ENCODE measurements around the gene UBAP2L.
"Not testable (repeated sequence)": the region's sequence is repeated elsewhere in the genome, so short reads cannot be mapped to it uniquely, and the experiment has no call there.

Gene UBAP2L

GRCh38 chr1:154241703-154242351, 21.1 kb downstream of the UBAP2L start:
- DNase-seq, result no peak

- no peak for DNase-seq
Observed at GRCh38 chr1:154253671-154254070, 32.9 kb downstream of the UBAP2L start.

DNA sequence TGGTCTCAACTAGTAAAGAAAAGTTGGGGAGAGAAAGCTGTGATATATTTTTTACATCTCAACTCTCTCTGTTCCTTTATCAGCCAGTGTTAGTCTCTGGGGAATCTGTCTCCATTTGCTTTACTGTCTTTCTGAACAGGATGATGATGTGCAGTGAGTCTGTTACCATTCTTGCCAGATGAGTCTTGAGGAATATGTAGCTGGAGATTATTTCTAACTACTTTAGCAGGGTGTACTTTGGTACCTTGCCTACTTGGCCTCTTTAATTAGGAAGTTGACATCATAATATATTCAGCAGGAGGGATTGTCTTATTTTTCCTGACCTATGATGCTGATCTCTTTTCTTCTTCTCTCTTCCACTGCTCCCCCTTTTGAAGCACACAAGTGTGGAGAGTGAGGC, 35.9 kb downstream of the UBAP2L start:
- no peak for DNase-seq

- DNase-seq, result no peak
Observed at GRCh38 chr1:154258784-154259183, 38.0 kb downstream of the UBAP2L start.

GRCh38 chr1:154260127-154260526, 39.4 kb downstream of the UBAP2L start:
- DNase-seq, result no peak

DNA sequence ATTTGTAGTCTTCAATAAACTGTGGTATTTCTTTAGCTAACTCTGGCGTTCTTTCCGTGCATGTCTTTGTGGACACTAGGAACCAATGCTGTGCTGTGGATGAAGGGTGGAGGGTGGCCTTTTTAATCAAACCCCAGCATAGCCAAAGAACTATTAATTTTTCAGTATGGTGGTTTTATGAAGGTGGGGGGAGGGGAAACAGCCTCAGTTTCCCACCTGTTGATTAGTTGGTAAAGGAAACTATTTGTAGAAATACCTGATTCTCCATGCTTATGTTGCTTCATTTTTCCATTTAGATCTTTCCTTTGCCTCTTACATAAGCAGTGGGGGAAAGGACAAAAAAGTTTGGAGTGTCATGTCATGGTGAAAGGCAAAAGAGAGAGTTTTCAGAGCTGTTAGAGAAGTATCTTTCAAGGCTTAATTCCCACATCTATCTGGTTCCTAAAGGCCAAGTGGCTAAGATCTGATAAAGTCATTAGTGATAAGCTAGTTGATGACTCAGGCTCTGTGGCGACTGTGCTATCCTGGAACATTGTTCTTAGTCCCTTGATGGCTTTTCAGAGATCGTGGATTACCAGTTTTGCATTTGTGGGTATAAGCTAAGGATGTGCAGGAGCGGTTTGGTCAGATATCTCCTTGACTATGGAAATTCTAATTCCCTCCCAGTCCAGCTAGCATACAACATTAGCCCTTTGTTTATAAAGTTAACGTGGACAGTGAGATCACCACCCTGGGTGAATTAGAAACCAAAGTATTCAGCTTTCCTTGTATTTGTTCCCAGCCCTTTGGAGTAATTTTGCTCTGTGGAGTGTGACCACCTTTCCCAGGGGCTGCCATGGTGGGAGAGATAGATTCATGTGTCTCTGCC, 42.9 kb downstream of the UBAP2L start:
- no peak for DNase-seq

DNA sequence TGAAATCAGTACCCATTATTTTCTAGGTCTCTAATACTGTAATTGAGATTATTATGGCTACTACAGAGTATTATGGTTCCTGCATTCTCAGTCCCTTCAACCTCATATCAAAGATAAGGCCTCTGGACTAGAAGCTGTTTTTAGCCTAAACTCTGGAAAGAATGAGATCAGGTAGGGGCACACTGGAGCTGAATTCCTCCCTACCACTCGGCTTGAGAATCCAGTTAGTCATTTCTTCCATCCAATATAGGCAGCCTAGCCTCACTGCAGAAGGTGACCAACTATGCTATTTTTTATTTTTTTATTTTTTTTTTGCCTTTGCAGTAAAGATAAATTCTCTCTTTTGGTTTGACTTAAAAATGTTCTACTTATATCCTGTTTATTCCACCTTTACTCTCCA, 43.7 kb downstream of the UBAP2L start:
- DNase-seq, result no peak

DNA sequence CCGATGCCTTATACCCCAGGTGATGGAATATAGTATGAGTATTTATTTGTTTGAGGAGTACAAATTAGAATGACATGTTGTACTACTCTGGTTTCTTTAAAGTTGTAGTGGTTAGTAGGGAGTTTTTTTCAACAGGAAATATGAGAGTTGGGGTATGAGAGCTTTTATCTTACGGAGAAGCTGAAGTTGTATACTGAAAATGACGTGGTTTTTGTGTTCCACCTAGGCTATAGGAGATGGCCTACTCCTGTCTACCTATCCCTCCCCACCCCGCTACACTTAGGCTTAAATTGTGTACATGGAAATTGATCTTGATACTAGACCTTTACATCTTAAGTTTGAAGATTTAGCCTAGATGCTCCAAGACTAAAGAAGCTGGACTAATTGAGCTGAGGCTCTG, 44.8 kb downstream of the UBAP2L start:
- no peak for DNase-seq

- DNase-seq, result no peak
Observed at GRCh38 chr1:154270833-154271232, 50.1 kb downstream of the UBAP2L start.

- peak; percentile 91 for DNase-seq
Observed at GRCh38 chr1:154272217-154272998, 51.7 kb downstream of the UBAP2L start, which contains the start of gene HAX1. TSS of gene HAX1 (plus strand) at chr1:154272629. CDS start at chr1:154272724, 95 bp downstream.

DNA sequence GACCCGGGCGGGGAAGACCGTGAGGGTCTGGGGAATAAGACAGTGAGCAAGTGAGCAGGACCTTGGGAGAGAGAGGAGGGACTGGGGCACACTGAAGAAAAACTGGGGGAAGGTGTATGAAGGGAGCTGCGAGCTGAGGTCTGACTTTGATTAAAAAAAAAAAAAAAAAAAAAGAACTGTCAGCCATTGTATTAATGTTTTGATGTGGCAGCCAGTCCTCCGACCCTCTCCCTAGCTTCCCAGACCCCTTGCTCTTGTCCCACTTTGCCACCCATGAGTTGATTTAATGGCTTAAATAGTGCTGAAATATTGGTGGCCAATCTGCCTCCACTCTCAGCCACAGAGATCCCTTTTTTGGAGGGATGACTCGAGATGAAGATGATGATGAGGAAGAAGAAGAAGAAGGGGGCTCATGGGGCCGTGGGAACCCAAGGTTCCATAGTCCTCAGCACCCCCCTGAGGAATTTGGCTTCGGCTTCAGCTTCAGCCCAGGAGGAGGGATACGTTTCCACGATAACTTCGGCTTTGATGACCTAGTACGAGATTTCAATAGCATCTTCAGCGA, 52.3 kb downstream of the UBAP2L start:
- DNase-seq, result no peak

- peak; percentile 23 for DNase-seq
Observed at GRCh38 chr1:154276797-154277196, 56.0 kb downstream of the UBAP2L start.

DNA sequence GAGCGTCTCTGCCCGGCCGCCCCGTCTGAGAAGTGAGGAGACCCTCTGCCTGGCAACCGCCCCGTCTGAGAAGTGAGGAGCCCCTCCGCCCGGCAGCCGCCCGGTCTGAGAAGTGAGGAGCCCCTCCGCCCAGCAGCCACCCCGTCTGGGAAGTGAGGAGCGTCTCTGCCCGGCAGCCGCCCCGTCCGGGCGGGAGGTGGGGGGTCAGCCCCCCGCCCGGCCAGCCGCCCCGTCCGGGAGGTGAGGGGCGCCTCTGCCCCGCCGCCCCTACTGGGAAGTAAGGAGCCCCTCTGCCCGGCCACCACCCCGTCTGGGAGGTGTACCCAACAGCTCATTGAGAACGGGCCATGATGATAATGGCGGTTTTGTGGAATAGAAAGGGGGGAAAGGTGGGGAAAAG, 66.8 kb downstream of the UBAP2L start:
- DNase-seq, result not testable (repeated sequence)

DNA sequence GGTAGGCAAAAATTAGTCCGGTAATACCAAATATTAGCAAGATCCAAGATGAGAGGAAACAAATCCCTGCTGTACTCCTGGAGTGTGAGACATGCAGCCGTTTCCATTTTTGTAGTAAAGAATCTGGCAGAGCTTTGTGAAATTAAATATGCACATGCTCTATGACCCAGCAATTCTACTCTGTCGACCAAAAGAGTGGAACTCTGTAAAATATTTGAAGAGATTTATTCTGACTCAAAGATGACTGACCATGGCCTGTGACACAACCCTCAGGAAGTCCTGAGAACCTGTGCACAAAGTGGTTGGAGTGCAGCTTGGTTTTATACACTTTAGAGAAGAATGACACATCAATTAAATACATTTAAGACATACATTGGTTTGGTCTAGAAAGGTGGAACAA, 67.9 kb downstream of the UBAP2L start:
- no peak for DNase-seq

DNA sequence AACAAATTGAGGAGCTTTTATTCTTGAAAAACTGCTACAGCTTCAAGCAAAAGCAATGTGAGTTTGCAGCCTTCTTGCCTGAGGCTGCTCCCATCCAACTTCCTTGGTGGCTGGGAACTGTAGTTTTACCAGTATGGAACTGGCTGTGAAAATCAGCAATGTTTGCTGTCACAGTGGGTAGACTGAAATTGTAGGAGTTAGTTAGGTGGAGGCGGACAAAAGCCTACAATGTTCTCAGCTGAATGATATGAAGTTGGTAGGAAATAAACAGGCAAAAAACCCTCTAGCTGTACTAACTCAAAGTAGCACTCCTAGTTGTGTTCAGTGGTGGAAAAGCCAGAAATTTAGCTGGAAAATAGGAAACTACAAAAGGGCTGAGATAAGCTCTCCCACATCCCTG, 70.2 kb downstream of the UBAP2L start:
- no peak for DNase-seq

GRCh38 chr1:154295408-154296235, 74.9 kb downstream of the UBAP2L start:
- DNase-seq, result no peak

GRCh38 chr1:154301582-154301981, 80.8 kb downstream of the UBAP2L start:
- no peak for DNase-seq

DNA sequence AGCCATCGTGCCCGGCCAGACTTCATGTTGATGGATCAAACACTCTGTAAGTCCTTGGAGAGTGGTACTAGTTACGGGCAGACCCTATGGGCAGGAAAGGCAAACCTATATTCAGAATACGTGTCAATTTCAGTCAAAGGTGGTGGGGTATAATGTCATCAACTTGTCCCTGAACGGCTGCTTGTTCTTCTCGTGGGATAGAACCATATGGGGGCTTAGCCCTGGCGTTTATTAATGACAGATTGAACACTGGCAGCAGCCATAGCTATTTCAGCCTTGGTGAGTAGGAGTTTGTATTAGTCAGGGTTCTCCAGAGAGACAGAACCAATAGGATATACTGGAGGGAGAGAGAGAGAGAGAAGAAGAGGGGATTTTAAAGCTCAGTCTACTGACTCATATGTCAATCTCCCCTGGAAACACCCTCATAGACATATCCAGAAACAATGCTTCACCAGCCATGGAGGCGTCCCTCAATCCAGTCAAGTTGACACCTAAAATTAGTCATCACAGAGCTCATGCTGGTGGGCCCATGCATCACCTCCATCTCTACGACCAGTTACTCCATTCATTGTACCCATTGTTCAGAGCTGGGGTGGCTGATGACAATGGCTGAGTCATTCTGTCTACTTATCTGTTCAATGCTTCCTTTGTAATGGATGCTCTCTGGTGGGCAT, 84.0 kb downstream of the UBAP2L start:
- DNase-seq, result no peak

DNA sequence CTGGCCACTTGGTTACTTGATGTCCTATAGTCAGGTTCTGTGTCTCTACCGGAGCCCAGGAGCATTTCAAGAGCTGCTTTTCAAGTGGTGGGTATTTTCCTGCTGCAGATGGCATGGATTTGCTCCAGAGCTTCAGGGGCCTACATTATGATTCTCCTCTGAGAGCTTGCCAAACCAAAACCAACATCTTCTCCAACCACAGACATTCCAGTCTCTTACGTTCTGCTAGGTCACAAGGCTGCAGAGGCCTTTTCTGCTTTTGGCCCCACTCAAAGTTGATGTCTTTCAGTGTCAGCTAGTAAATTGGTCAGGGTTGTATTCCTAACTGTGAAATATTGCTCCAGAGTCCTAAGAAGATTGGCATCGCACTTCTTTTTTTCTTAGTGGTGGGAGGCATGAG, 85.4 kb downstream of the UBAP2L start:
- DNase-seq, result no peak

- DNase-seq, result not testable (repeated sequence)
Observed at GRCh38 chr1:154307670-154308270, 87.0 kb downstream of the UBAP2L start.

GRCh38 chr1:154309136-154309535, 88.4 kb downstream of the UBAP2L start:
- DNase-seq, result not testable (repeated sequence)
